22Rv1 (cell line): Measurements from ENCODE around the gene BHLHE23.

ENCODE experiments used
- H3K27ac ChIP-seq: fragments of 450-650 bp; 2 replicates; pipeline ENCODE4 v1.5.1; 2017
- CTCF ChIP-seq: fragments of 450-650 bp; IDR thresholded peaks from 2 replicates; pipeline ENCODE4 v1.5.1; 2017; ENCODE audit warnings: mild to moderate bottlenecking
- ZFX ChIP-seq: fragments of 450-650 bp; IDR thresholded peaks from 2 replicates; pipeline ENCODE4 v1.6.1; 2017; ENCODE audit warnings: antibody characterized with exemption, borderline replicate concordance

The BHLHE23 gene

GRCh38 chr20:62991196-62991807 lies 15.5 kb downstream of the BHLHE23 start:
- TF ChIP-seq ZFX, result no peak
- no peak for TF ChIP-seq CTCF
- no peak overlapping the region for H3K27ac ChIP-seq

DNA sequence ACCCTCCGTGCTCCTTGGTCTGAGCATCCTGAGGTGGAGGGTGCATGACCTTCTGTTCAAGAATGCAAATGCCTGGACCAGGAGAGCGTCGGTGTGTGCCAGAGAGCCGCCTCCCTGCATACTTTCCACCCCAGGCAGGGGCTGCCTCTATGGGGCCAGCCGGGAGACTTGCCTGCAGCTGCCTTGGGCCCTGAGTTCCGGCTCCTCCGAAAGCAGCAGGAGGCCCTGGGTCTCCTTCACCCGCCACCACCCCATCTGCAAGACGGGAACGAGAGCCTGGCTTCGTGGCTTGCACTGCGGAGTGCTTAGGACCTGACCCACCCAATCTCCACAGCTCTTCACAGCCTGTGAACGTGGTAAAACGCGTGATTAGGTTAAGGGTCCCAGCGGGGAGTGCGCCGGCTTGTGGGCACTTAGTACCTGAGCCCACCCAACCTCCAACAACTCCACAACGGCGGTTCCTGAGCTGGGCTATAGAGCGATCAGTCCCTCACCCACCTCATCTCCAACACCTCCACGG lies 16.4 kb downstream of the BHLHE23 start:
- TF ChIP-seq CTCF (no peak), ZFX (no peak)
- no peak overlapping the region for H3K27ac ChIP-seq

DNA sequence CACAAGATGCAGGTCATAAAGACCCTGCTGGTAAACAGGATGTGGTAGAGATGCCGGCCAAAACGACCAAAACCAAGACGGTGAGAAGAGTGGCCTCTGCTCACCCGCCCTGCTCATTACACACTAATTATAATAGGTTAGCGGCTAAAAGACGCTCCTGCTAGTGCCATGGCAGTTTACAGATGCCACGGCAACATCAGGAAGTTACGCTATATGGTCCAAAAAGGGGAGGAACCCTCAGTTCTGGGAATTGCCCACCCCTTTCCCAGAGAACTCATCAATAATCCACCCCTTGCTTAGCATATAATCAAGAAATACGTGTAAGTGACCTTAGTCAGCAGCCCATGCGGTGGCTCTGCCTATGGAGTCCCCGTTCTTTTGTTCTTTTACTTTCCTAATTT lies 17.6 kb downstream of the BHLHE23 start:
- TF ChIP-seq CTCF (no peak), ZFX (no peak)
- H3K27ac ChIP-seq, result no peak overlapping the region

DNA sequence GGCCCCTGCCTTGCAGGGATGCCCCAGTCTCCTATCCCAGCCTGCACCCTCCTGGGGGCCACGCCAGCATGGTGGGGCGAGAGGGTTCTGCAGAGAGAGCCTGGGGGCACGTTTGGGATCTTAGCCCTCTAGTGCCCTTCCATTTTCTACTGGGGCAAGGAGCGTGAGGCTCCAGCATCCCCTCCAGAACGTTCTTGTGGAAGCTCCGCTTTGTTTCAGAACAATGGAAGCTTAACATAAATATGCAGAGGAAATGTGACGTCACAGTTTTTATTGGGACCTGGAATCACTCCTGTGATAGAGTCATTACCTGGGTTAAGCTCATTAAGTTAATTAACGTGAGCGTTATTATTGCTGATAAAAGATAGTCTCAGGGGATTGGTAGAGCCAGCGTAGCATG lies 19.6 kb downstream of the BHLHE23 start:
- no peak for TF ChIP-seq ZFX
- TF ChIP-seq CTCF, result no peak
- no peak overlapping the region for H3K27ac ChIP-seq

- TF ChIP-seq CTCF, result no peak
- no peak for TF ChIP-seq ZFX
- H3K27ac ChIP-seq, result no peak overlapping the region
Measured at GRCh38 chr20:62986257-62986800, 20.4 kb downstream of the BHLHE23 start.

DNA sequence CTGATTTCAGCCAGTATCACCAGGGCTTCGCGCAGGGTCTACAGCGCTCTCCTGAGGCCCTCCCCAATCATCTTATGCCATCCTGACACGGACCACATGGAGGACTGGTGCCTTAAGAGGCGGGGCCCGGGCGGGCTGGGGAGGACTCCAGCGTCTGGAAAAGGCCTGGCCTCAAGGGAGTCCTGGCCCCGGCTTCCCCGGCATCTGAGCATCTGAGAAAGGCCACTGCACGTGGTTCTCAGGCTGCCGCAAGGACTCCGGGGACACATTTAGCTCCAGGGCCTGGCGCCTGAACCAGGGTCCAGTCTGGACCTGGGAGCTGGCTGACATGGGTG lies 21.4 kb downstream of the BHLHE23 start:
- no peak overlapping the region for H3K27ac ChIP-seq
- TF ChIP-seq CTCF, result no peak
- TF ChIP-seq ZFX, result no peak

- no peak overlapping the region for H3K27ac ChIP-seq
- TF ChIP-seq ZFX, result no peak
- no peak for TF ChIP-seq CTCF
Measured at GRCh38 chr20:62984666-62985443, 21.9 kb downstream of the BHLHE23 start.
